ENCODE measurements around the gene CUEDC1. TPM values are rescaled to one million over a fixed set of nuclear protein-coding genes. Genes with fewer than 3 reads are reported as not detected.

Gene CUEDC1
- total RNA-seq, 4 donors from 2014 or later: 20.2 to 27.3 (median 24.6) TPM

GRCh38 chr17:57993471-57994365, 38.5 kb upstream of the CUEDC1 start:
- no peak for TF ChIP-seq EP300 (IDR thresholded peaks at IDR 0.05; ENCODE audit: low read depth)
- TF ChIP-seq, protein P1, sequence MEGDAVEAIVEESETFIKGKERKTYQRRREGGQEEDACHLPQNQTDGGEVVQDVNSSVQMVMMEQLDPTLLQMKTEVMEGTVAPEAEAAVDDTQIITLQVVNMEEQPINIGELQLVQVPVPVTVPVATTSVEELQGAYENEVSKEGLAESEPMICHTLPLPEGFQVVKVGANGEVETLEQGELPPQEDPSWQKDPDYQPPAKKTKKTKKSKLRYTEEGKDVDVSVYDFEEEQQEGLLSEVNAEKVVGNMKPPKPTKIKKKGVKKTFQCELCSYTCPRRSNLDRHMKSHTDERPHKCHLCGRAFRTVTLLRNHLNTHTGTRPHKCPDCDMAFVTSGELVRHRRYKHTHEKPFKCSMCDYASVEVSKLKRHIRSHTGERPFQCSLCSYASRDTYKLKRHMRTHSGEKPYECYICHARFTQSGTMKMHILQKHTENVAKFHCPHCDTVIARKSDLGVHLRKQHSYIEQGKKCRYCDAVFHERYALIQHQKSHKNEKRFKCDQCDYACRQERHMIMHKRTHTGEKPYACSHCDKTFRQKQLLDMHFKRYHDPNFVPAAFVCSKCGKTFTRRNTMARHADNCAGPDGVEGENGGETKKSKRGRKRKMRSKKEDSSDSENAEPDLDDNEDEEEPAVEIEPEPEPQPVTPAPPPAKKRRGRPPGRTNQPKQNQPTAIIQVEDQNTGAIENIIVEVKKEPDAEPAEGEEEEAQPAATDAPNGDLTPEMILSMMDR (IDR thresholded peaks at IDR 0.05): no peak
- TF ChIP-seq POLR2AphosphoS5 (IDR thresholded peaks at IDR 0.05): no peak
- TF ChIP-seq POLR2A (IDR thresholded peaks at IDR 0.05): no peak
- intact Hi-C loops (cut with DNase I; ENCODE audit: low total_unique reads): no loop called here
- in situ Hi-C loops (cut with MboI; ENCODE audit: low pct_ligation_motif_present in 1 of 4, low pct_unique_long_range_greater_than_20kb in 1 of 4, low sequenced_read_pairs in 3 of 4): loop anchor here in 1 of 4 donors (25.0 kb wide), 1 partner anchor 94 kb away; the partner anchor contains the start of gene DYNLL2
- DNase-seq: no peak
- 10 to 25% methylated on average over 3 of the region's 3 CpGs for WGBS, 2 donors (ENCODE audit: low coverage in 1 of 2)
- Histone ChIP-seq H3K9me3 (no peaks in the 10 kb centered on the region), H3K36me3 (no peaks in the 10 kb centered on the region), H3K4me1 (peaks cover 7 to 46% (median 20%) of the 10 kb centered on the region in 4 donors), H3K4me3 (no peak overlapping the region), H3K27ac (peak overlapping the region; percentile 49 to 73 (median 52)), H3K27me3 (no peaks in the 10 kb centered on the region)

DNA sequence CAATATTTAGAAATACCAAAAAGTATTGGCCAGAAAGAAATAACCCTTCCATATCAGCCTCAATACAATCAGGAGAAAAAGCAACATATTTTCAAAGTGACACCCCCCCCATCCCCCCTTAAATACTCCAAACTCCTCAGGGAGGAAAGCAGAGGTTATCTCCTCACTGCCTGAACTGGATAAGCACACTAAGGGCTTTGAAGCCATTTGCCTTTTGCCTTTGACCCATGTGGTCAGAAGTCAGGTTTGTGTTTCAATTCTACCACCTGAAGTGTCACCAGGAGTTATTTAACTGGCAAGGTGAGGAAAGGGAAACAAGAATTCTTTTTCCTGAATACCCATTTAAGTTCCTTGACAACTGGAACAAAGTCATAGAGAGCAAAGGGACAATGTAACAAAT, 36.3 kb upstream of the CUEDC1 start:
- intact Hi-C loops (cut with DNase I; ENCODE audit: low total_unique reads): no loop called here

GRCh38 chr17:57990037-57990436, 34.8 kb upstream of the CUEDC1 start:
- H3K36me3 ChIP-seq: no peaks in the 10 kb centered on the region
- 78 to 86% methylated on average over 2 of the region's 2 CpGs for WGBS, 2 donors (ENCODE audit: low coverage in 1 of 2)
- TF ChIP-seq EP300 (IDR thresholded peaks at IDR 0.05; ENCODE audit: low read depth): no peak
- no peak for TF ChIP-seq POLR2AphosphoS5 (IDR thresholded peaks at IDR 0.05)
- TF ChIP-seq, protein P1 (IDR thresholded peaks at IDR 0.05): no peak
- no peak for TF ChIP-seq POLR2A (IDR thresholded peaks at IDR 0.05)
- in situ Hi-C loops (cut with MboI; ENCODE audit: low pct_ligation_motif_present in 1 of 4, low pct_unique_long_range_greater_than_20kb in 1 of 4, low sequenced_read_pairs in 3 of 4) (loop anchor here in 1 of 4 donors (25.0 kb wide), 1 partner anchor 97 kb away; the partner anchor contains the start of gene DYNLL2), intact Hi-C loops (cut with DNase I; ENCODE audit: low total_unique reads) (no loop called here)
- no peak overlapping the region for H3K4me3 ChIP-seq
- H3K27ac ChIP-seq: peak overlapping the region in 2 of 4 donors; percentile 95 to 97
- H3K4me1 ChIP-seq: peaks cover 12 to 57% (median 29%) of the 10 kb centered on the region in 4 donors
- no peaks in the 10 kb centered on the region for H3K9me3 ChIP-seq
- H3K27me3 ChIP-seq: no peaks in the 10 kb centered on the region
- DNase-seq: no peak

More for the DNA sequence above, 36.3 kb upstream of the CUEDC1 start:
- H3K27ac ChIP-seq: no peak overlapping the region
- H3K4me3 ChIP-seq: no peak overlapping the region
- no peaks in the 10 kb centered on the region for H3K9me3 ChIP-seq
- TF ChIP-seq POLR2AphosphoS5 (IDR thresholded peaks at IDR 0.05) (no peak), POLR2A (IDR thresholded peaks at IDR 0.05) (no peak), EP300 (IDR thresholded peaks at IDR 0.05; ENCODE audit: low read depth) (no peak)
- TF ChIP-seq, protein P1 (IDR thresholded peaks at IDR 0.05): no peak
- H3K4me1 ChIP-seq: peaks cover 7 to 50% (median 21%) of the 10 kb centered on the region in 4 donors
- H3K36me3 ChIP-seq: no peaks in the 10 kb centered on the region
- in situ Hi-C loops (cut with MboI; ENCODE audit: low pct_ligation_motif_present in 1 of 4, low pct_unique_long_range_greater_than_20kb in 1 of 4, low sequenced_read_pairs in 3 of 4): loop anchor here in 1 of 4 donors (25.0 kb wide), 1 partner anchor 96 kb away; the partner anchor contains the start of gene DYNLL2
- no peaks in the 10 kb centered on the region for H3K27me3 ChIP-seq
- DNase-seq: no peak

Data from transverse colon (tissue), 4 donors.